ENCODE data around the gene CREB3L1.

CREB3L1 gene

DNA sequence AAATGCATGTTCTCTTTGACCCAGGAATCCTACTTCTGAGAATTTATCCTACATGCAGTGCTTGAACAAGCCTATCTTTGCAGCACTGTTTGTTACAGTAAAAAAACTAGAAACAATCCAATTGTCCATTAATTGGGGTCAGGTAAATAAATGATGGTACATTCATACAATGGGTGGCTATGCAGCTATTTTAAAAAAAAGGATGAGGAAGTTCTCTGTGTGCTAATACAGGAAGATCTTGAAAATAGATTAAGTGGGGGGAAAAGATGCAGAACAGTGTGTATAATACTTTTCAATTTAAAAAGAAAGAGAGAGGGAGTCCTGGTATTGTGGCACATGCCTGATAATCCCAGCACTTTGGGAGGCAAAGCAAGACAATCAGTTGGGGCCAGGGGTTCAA is 9.5 kb upstream of the CREB3L1 start:
- H3K27ac ChIP-seq: no peak overlapping the region
- no peak for TF ChIP-seq ZFX (IDR thresholded peaks at IDR 0.05; ENCODE audit: borderline replicate concordance)
- TF ChIP-seq CTCF (IDR thresholded peaks at IDR 0.05): no peak

DNA sequence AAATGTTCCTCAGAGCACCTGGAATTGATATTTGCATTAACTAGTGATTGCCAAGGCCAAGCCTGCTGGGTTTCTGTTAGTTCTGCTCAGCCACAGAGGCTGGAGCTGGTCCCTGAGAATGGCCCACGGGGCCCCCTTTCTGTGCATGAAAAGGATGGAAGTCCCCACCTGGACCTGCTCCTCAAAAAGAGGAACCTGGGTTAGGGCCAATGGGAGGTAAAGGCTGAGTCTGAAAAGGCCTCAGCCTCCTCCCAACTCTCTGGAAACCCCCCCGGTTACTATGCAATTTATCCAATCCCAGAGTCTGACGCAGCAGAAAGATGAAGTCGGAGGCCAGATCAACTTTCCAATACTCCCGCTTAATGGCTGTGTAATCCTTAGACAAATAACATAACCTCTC is 6.8 kb upstream of the CREB3L1 start:
- TF ChIP-seq ZFX (IDR thresholded peaks at IDR 0.05; ENCODE audit: borderline replicate concordance) (no peak), CTCF (IDR thresholded peaks at IDR 0.05) (no peak)
- no peak overlapping the region for H3K27ac ChIP-seq

DNA sequence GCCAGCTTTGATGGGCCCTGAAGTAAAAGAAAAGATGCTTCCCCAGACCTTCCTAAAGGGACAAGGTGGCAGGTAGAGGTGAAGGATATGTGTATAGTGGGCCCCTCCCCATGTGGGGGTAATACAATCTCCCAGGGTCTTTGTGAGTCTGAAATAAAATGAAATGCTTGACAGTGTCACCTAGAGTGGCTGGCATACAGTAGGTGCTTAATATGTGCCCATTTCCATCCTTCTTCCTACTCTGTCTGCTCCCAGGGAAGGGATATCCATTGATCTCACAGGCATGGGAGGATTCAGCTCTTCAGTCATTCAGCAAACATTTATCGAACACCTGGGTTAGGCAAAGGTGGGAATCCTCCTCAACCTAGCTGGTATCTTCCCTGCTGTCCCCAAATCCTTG is 6.1 kb upstream of the CREB3L1 start:
- no peak overlapping the region for H3K27ac ChIP-seq

GRCh38 chr11:46271875-46272815 is 5.3 kb upstream of the CREB3L1 start:
- H3K27ac ChIP-seq: peak overlapping the region; percentile 84

More for the DNA sequence above, 6.1 kb upstream of the CREB3L1 start:
- TF ChIP-seq CTCF (IDR thresholded peaks at IDR 0.05): no peak
- no peak for TF ChIP-seq ZFX (IDR thresholded peaks at IDR 0.05; ENCODE audit: borderline replicate concordance)

GRCh38 chr11:46272816-46273427 is 4.5 kb upstream of the CREB3L1 start:
- peak overlapping the region; percentile 84 for H3K27ac ChIP-seq
- TF ChIP-seq CTCF (IDR thresholded peaks at IDR 0.05): no peak
- TF ChIP-seq ZFX (IDR thresholded peaks at IDR 0.05; ENCODE audit: borderline replicate concordance): no peak

More at GRCh38 chr11:46271875-46272815, 5.3 kb upstream of the CREB3L1 start:
- no peak for TF ChIP-seq ZFX (IDR thresholded peaks at IDR 0.05; ENCODE audit: borderline replicate concordance)
- no peak for TF ChIP-seq CTCF (IDR thresholded peaks at IDR 0.05)

DNA sequence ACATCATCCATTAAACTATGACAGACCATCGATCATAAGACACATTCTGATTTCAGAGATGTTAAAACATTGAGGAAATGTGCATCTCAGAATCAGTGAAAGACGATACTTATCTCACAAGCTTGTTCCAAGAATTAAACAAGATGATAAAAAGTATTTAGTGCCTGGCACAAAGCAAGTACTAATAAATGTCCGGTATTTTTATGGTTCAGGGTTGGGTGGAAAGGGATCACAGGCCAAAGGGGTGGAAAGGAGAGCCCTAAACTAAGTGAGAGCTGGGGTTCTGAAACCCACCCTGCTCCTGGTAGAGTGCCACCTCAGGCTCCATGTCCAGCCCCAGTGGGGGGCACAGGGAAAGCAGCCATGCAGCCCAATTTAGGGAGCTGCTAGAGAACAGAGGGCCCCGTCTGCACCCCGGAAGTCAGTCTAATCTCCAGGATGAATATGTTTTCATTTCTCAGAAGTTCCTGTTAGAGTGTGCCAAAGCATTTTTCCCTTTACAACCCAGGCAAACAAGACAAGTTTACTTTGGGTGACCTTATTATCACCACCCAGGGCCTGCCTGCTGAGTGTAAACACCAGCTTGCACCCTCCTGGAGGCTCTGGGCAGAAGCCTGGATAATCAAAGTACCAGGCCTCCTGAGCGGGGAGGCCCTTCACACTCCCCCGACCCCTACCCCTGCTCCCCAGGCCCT is 3.8 kb upstream of the CREB3L1 start:
- no peak for TF ChIP-seq CTCF (IDR thresholded peaks at IDR 0.05)
- no peak for TF ChIP-seq ZFX (IDR thresholded peaks at IDR 0.05; ENCODE audit: borderline replicate concordance)
- H3K27ac ChIP-seq: peak overlapping the region; percentile 84

Measured in 22Rv1 (cell line).